H9 (cell line): ENCODE measurements around the gene ABCG1. TPM values are rescaled to one million over a fixed set of nuclear protein-coding genes. Genes with fewer than 3 reads are reported as not detected.

Experiments used
- DNase-seq: peaks from one replicate; pipeline ENCODE4 v3.0.0-alpha.2; 2017
- H2AFZ ChIP-seq: one replicate; pipeline ENCODE4 v1.6.1; 2013; ENCODE audit warnings: mild to moderate bottlenecking, low read length, control low read depth, moderate library complexity
- H2AK5ac ChIP-seq: 2 replicates; pipeline ENCODE4 v1.6.1; 2013; ENCODE audit warnings: low read length, control low read depth, mixed read lengths; ENCODE audit not compliant: insufficient read length
- H2BK120ac ChIP-seq: one replicate; pipeline ENCODE4 v1.6.1; 2013; ENCODE audit warnings: low read depth, mild to moderate bottlenecking, low read length, control low read depth, inconsistent platforms; ENCODE audit not compliant: poor library complexity, severe bottlenecking
- H2BK12ac ChIP-seq: 2 replicates; pipeline ENCODE4 v1.6.1; 2013; ENCODE audit warnings: low read length, control low read depth, mixed read lengths, low read depth; ENCODE audit not compliant: insufficient read length
- H2BK15ac ChIP-seq: 2 replicates; pipeline ENCODE4 v1.6.1; 2013; ENCODE audit warnings: low read depth, low read length, control low read depth
- H2BK20ac ChIP-seq: one replicate; pipeline ENCODE4 v1.6.1; 2013; ENCODE audit warnings: low read depth, mild to moderate bottlenecking, low read length, control low read depth, inconsistent platforms; ENCODE audit not compliant: poor library complexity, severe bottlenecking
- H2BK5ac ChIP-seq: 2 replicates; pipeline ENCODE4 v1.6.1; 2013; ENCODE audit warnings: low read length, control low read depth, mixed read lengths; ENCODE audit not compliant: insufficient read length
- H3K14ac ChIP-seq: 2 replicates; pipeline ENCODE4 v1.6.1; 2013; ENCODE audit warnings: low read length, control low read depth; ENCODE audit not compliant: insufficient read depth
- H3K18ac ChIP-seq: 2 replicates; pipeline ENCODE4 v1.6.1; 2013; ENCODE audit warnings: low read depth, mild to moderate bottlenecking, mixed read lengths, low read length, control low read depth; ENCODE audit not compliant: insufficient read length
- H3K23ac ChIP-seq: 2 replicates; pipeline ENCODE4 v1.6.1; 2013; ENCODE audit warnings: low read length, control low read depth, mixed read lengths, low read depth; ENCODE audit not compliant: insufficient read length
- H3K23me2 ChIP-seq: 2 replicates; pipeline ENCODE4 v1.6.1; 2013; ENCODE audit warnings: low read depth, mild to moderate bottlenecking, mixed read lengths, low read length, control low read depth; ENCODE audit not compliant: insufficient read length, poor library complexity, severe bottlenecking
- H3K27ac ChIP-seq: 2 replicates; pipeline ENCODE4 v1.5.1; 2013; ENCODE audit warnings: low read length, control low read depth, mixed read lengths, low read depth; ENCODE audit not compliant: insufficient read length
- H3K27me3 ChIP-seq: 2 replicates; pipeline ENCODE4 v1.6.1; 2013; ENCODE audit warnings: low read length, control low read depth, inconsistent platforms; ENCODE audit not compliant: insufficient read depth
- H3K4ac ChIP-seq: 2 replicates; pipeline ENCODE4 v1.6.1; 2013; ENCODE audit warnings: low read depth, mild to moderate bottlenecking, control low read depth, inconsistent platforms, low read length, moderate library complexity
- H3K4me1 ChIP-seq: 2 replicates; pipeline ENCODE4 v1.6.1; 2013; ENCODE audit warnings: low read length, control low read depth, inconsistent platforms; ENCODE audit not compliant: insufficient read depth
- H3K4me2 ChIP-seq: 2 replicates; pipeline ENCODE4 v1.6.1; 2013; ENCODE audit warnings: low read length, control low read depth, mixed read lengths; ENCODE audit not compliant: insufficient read length, insufficient read depth
- H3K56ac ChIP-seq: 2 replicates; pipeline ENCODE4 v1.6.1; 2013; ENCODE audit warnings: low read depth, mild to moderate bottlenecking, mixed read lengths, low read length, control low read depth; ENCODE audit not compliant: insufficient read length
- H3K79me1 ChIP-seq: 2 replicates; pipeline ENCODE4 v1.6.1; 2013; ENCODE audit warnings: low read depth, mild to moderate bottlenecking, moderate library complexity, low read length, control low read depth, inconsistent platforms; ENCODE audit not compliant: insufficient read depth, poor library complexity, severe bottlenecking
- H3K79me2 ChIP-seq: 2 replicates; pipeline ENCODE4 v1.6.1; 2013; ENCODE audit warnings: low read length, control low read depth, inconsistent platforms; ENCODE audit not compliant: insufficient read depth
- H3K9ac ChIP-seq: 2 replicates; pipeline ENCODE4 v1.6.1; 2013; ENCODE audit warnings: low read length, control low read depth, mixed read lengths; ENCODE audit not compliant: insufficient read length; ENCODE audit errors: extremely low read depth
- H3K9me3 ChIP-seq: one replicate; pipeline ENCODE4 v1.6.1; 2013; ENCODE audit warnings: low read depth, low read length, inconsistent platforms; ENCODE audit not compliant: control insufficient read depth
- H3T11ph ChIP-seq: one replicate; pipeline ENCODE4 v1.6.1; 2013; ENCODE audit warnings: mild to moderate bottlenecking, low read length, control low read depth, inconsistent platforms
- H4K20me1 ChIP-seq: one replicate; pipeline ENCODE4 v1.6.1; 2013; ENCODE audit not compliant: control insufficient read depth, insufficient read length, insufficient read depth
- H4K5ac ChIP-seq: 2 replicates; pipeline ENCODE4 v1.6.1; 2013; ENCODE audit warnings: low read depth, mild to moderate bottlenecking, mixed read lengths, low read length, control low read depth; ENCODE audit not compliant: insufficient read length
- H4K8ac ChIP-seq: replicated peaks from 2 replicates; pipeline ENCODE4 v1.6.1; 2013; ENCODE audit warnings: low read length, control low read depth, mixed read lengths, low read depth; ENCODE audit not compliant: insufficient read length
- H4K91ac ChIP-seq: 2 replicates; pipeline ENCODE4 v1.6.1; 2013; ENCODE audit warnings: low read depth, mild to moderate bottlenecking, moderate library complexity, mixed read lengths, low read length, control low read depth; ENCODE audit not compliant: insufficient read length
- H3K27ac Mint-ChIP-seq, 3 experiments: 2 replicates in 2 of 3; 3 replicates in 1 of 3; pipeline ENCODE4 v1.8.0; 2020 to 2021; ENCODE audit warnings: mixed read lengths in 3 of 3, mild to moderate bottlenecking in 1 of 3, moderate library complexity in 1 of 3
- H3K27me3 Mint-ChIP-seq: 2 replicates; pipeline ENCODE4 v1.8.0; 2021; ENCODE audit warnings: low read depth, mild to moderate bottlenecking, moderate library complexity, mixed read lengths
- H3K36me3 Mint-ChIP-seq, 3 experiments: 2 replicates in 2 of 3; 3 replicates in 1 of 3; pipeline ENCODE4 v1.8.0; 2020 to 2021; ENCODE audit warnings: low read depth in 3 of 3, mixed read lengths in 3 of 3; ENCODE audit not compliant: insufficient read depth in 1 of 3
- H3K4me1 Mint-ChIP-seq, 2 experiments: 2 replicates each; pipeline ENCODE4 v1.8.0; 2020; ENCODE audit warnings: mixed read lengths in 2 of 2
- H3K4me3 Mint-ChIP-seq, 2 experiments: 2 replicates in 1 of 2; 3 replicates in 1 of 2; pipeline ENCODE4 v1.8.0; 2020 to 2021; ENCODE audit warnings: mild to moderate bottlenecking in 2 of 2, mixed read lengths in 2 of 2, moderate library complexity in 1 of 2
- H3K9me3 Mint-ChIP-seq, 2 experiments: 2 replicates in 1 of 2; 3 replicates in 1 of 2; pipeline ENCODE4 v1.8.0; 2020; ENCODE audit warnings: mild to moderate bottlenecking in 2 of 2, mixed read lengths in 2 of 2, moderate library complexity in 1 of 2
- CTCF ChIP-seq: fragments of 200-600 bp; sonication (generic); conservative IDR thresholded peaks from 3 replicates; pipeline ENCODE4 v1.8.0; 2021; ENCODE audit warnings: antibody characterized with exemption, mild to moderate bottlenecking
- WGBS: extraction: QIAGEN DNeasy Blood & Tissue Kit; methylation state at CpG from one replicate; pipeline ENCODE4 v1.1.7; 2013; ENCODE audit warnings: missing lambda C conversion rate, low lambda C conversion rate, mixed read lengths; ENCODE audit not compliant: insufficient read length; ENCODE audit errors: extremely low coverage; 5-methylcytosine and 5-hydroxymethylcytosine counted together
- total RNA-seq: library from RNA; stranded (reverse); gene quantifications from 2 replicates; pipeline ENCODE4 v1.2.1, GENCODE V29; 2021

The ABCG1 gene
- total RNA-seq, 1 experiment from 2014 or later: 0.83 TPM

- H4K91ac ChIP-seq: no peak overlapping the region
- H3K23ac ChIP-seq: no peak overlapping the region
- no peak overlapping the region for H2AK5ac ChIP-seq
- H3K4me1 Mint-ChIP-seq: peaks cover 12 to 16% of the 10 kb centered on the region in 2 experiments
- H4K20me1 ChIP-seq: no peaks in the 10 kb centered on the region
- H3K36me3 Mint-ChIP-seq: peaks cover 0 to 2% (median 0%) of the 10 kb centered on the region in 3 experiments; a peak in 1 of 7 replicates
- H2AFZ ChIP-seq: no peak overlapping the region
- H3K9me3 Mint-ChIP-seq: peaks cover 0 to 3% of the 10 kb centered on the region in 2 experiments; a peak in 2 of 5 replicates
- H3K9me3 ChIP-seq: no peaks in the 10 kb centered on the region
- H3K14ac ChIP-seq: no peak overlapping the region; the same call in 1 of the 2 replicates
- H3K79me2 ChIP-seq: no peaks in the 10 kb centered on the region
- H2BK12ac ChIP-seq: no peak overlapping the region
- H4K5ac ChIP-seq: no peak overlapping the region
- no CpG with 5 or more reads among the region's 15 CpGs for WGBS
- H2BK5ac ChIP-seq: no peak overlapping the region
- H3K4me1 ChIP-seq: no peaks in the 10 kb centered on the region
- H2BK20ac ChIP-seq: no peak overlapping the region
- no peak overlapping the region for H3K56ac ChIP-seq
- no peak overlapping the region for H3K9ac ChIP-seq
- no peak overlapping the region for H2BK15ac ChIP-seq
- H3K4me2 ChIP-seq: no peak overlapping the region
- no peak overlapping the region for H3K27ac Mint-ChIP-seq
- no peak for DNase-seq
- H3K79me1 ChIP-seq: no peaks in the 10 kb centered on the region
- no peak overlapping the region for H4K8ac ChIP-seq
- peaks cover 6% of the 10 kb centered on the region; the same call in 1 of the 2 replicates for H3K27me3 ChIP-seq
- no peak overlapping the region for H3K18ac ChIP-seq
- no peak overlapping the region for H2BK120ac ChIP-seq
- no peak overlapping the region for H3T11ph ChIP-seq
- H3K27ac ChIP-seq: no peak overlapping the region
- no peak overlapping the region for H3K4ac ChIP-seq
- H3K27me3 Mint-ChIP-seq: peaks cover 85% of the 10 kb centered on the region
- no peak for TF ChIP-seq CTCF
- peaks cover 14% of the 10 kb centered on the region for H3K23me2 ChIP-seq
- H3K4me3 Mint-ChIP-seq: no peak overlapping the region
Observed at GRCh38 chr21:42223826-42224575, 5.1 kb downstream of the ABCG1 start.
